Activated CD4-positive, alpha-beta memory T cell treated with anti-CD3 and anti-CD28 coated beads for 36 hours (primary cell): Measurements from ENCODE around the gene KCNK6. TPM values are rescaled to one million over a fixed set of nuclear protein-coding genes. Genes with fewer than 3 reads are reported as not detected.

ENCODE experiments used
- CTCF ChIA-PET: fragments of 350-600 bp; sonication (Branson Sonifier 250); formaldehyde crosslinking; loops from one replicate; lab custom pipeline; 2021; ENCODE audit warnings: antibody characterized with exemption, inconsistent platforms; lab: Charles Lee
- POLR2A ChIA-PET: fragments of 350-600 bp; sonication (Branson Sonifier 250); formaldehyde crosslinking; loops from one replicate; lab custom pipeline; 2021; ENCODE audit warnings: antibody characterized with exemption; lab: Charles Lee
- DNase-seq: peaks from one replicate; pipeline ENCODE4 v3.0.0-alpha.2; 2020
- H3K27ac Mint-ChIP-seq: one replicate; pipeline ENCODE4 v1.8.0; 2021; ENCODE audit warnings: mixed read lengths
- H3K27me3 Mint-ChIP-seq: one replicate; pipeline ENCODE4 v1.8.0; 2021; ENCODE audit warnings: mixed read lengths
- H3K36me3 Mint-ChIP-seq: one replicate; pipeline ENCODE4 v1.8.0; 2021; ENCODE audit warnings: mixed read lengths
- H3K4me1 Mint-ChIP-seq: one replicate; pipeline ENCODE4 v1.8.0; 2021; ENCODE audit warnings: low read depth, mixed read lengths
- H3K4me3 Mint-ChIP-seq: one replicate; pipeline ENCODE4 v1.8.0; 2021; ENCODE audit warnings: mild to moderate bottlenecking, mixed read lengths
- H3K9me3 Mint-ChIP-seq: one replicate; pipeline ENCODE4 v1.8.0; 2021; ENCODE audit warnings: mixed read lengths
- intact Hi-C: fragments of 100-400 bp; cut with micrococcal nuclease; formaldehyde crosslinking; loops from one replicate; pipeline ENCODE4 v1.15.1; 2023
- total RNA-seq, 2 experiments: library from RNA; stranded (reverse); gene quantifications; one replicate each; pipeline ENCODE4 v1.2.3, GENCODE V29; 2021

The KCNK6 gene
- total RNA-seq, 2 experiments from 2014 or later = 9.2 to 9.9 TPM

GRCh38 chr19:38371081-38371480, 51.4 kb downstream of the KCNK6 start:
- Mint-ChIP-seq H3K36me3 (peaks cover 14% of the 10 kb centered on the region), H3K4me3 (no peak overlapping the region), H3K27ac (no peak overlapping the region), H3K4me1 (peaks cover 12% of the 10 kb centered on the region), H3K9me3 (no peaks in the 10 kb centered on the region), H3K27me3 (no peaks in the 10 kb centered on the region)
- DNase-seq = no peak
- POLR2A ChIA-PET = no interaction called here
- CTCF ChIA-PET = interaction anchor here (0.6 kb wide), 1 partner anchor 24 kb away, joined by 3 read pairs; no protein-coding TSS in a partner anchor
- intact Hi-C loops = no loop called here

GRCh38 chr19:38373907-38374331, 54.3 kb downstream of the KCNK6 start:
- no peaks in the 10 kb centered on the region for H3K9me3 Mint-ChIP-seq
- ChIA-PET POLR2A (interaction anchor here (0.7 to 3.1 kb wide), 16 partner anchors 10 to 475 kb away, joined by 3 to 28 read pairs (median 4); partner anchors contain the start of genes CATSPERG, EIF3K, FAM98C and GGN), CTCF (interaction anchor here (0.7 to 5.3 kb wide), 21 partner anchors 11 to 556 kb away, joined by 3 to 40 read pairs (median 4); partner anchors contain the start of genes CATSPERG, FAM98C, GGN and MRPS12)
- no peaks in the 10 kb centered on the region for H3K27me3 Mint-ChIP-seq
- peak overlapping the region; percentile 66 for H3K27ac Mint-ChIP-seq
- no peak for DNase-seq
- peaks cover 20% of the 10 kb centered on the region for H3K4me1 Mint-ChIP-seq
- peaks cover 25% of the 10 kb centered on the region for H3K36me3 Mint-ChIP-seq
- H3K4me3 Mint-ChIP-seq = peak overlapping the region; percentile 86
- intact Hi-C loops = loop anchor here (1.0 kb wide), 5 partner anchors 14 to 467 kb away; partner anchors contain the start of genes GGN, SIPA1L3 and SPRED3

- Mint-ChIP-seq H3K36me3 (peaks cover 31% of the 10 kb centered on the region), H3K27me3 (no peaks in the 10 kb centered on the region), H3K9me3 (no peaks in the 10 kb centered on the region), H3K27ac (peak within 1 kb of the TSS; percentile 87), H3K4me3 (peak within 1 kb of the TSS; percentile 86), H3K4me1 (peaks cover 21% of the 10 kb centered on the region)
- CTCF ChIA-PET = interaction anchor here (0.7 to 5.3 kb wide), 22 partner anchors 11 to 556 kb away, joined by 3 to 40 read pairs (median 4); partner anchors contain the start of genes CATSPERG, FAM98C, GGN and MRPS12
- POLR2A ChIA-PET = interaction anchor here (0.6 to 3.1 kb wide), 17 partner anchors 9 to 475 kb away, joined by 3 to 28 read pairs (median 4); partner anchors contain the start of genes CATSPERG, EIF3K, FAM98C and GGN
- intact Hi-C loops = loop anchor here (1.0 kb wide), 5 partner anchors 14 to 467 kb away; partner anchors contain the start of genes GGN, SIPA1L3 and SPRED3
- DNase-seq = peak; percentile 99
Measured at GRCh38 chr19:38374332-38375097, 54.9 kb downstream of the KCNK6 start, which contains the start of gene PSMD8. Gene PSMD8 (plus strand): TSS chr19:38374571. CDS start chr19:38374602, 31 bp downstream.

- ChIA-PET CTCF (interaction anchor here (1.0 to 5.3 kb wide), 10 partner anchors 10 to 325 kb away, joined by 3 to 40 read pairs (median 6); partner anchors contain the start of genes CATSPERG, FAM98C and GGN), POLR2A (interaction anchor here (1.2 to 3.1 kb wide), 5 partner anchors 9 to 474 kb away, joined by 3 to 28 read pairs (median 7); partner anchors contain the start of genes CATSPERG and GGN)
- peak overlapping the region; percentile 86 for H3K4me3 Mint-ChIP-seq
- H3K27me3 Mint-ChIP-seq = no peaks in the 10 kb centered on the region
- intact Hi-C loops = no loop called here
- H3K27ac Mint-ChIP-seq = peak overlapping the region; percentile 87
- H3K36me3 Mint-ChIP-seq = peaks cover 35% of the 10 kb centered on the region
- H3K9me3 Mint-ChIP-seq = no peaks in the 10 kb centered on the region
- DNase-seq = no peak
- peaks cover 22% of the 10 kb centered on the region for H3K4me1 Mint-ChIP-seq
Measured at GRCh38 chr19:38375098-38375493, 55.5 kb downstream of the KCNK6 start.

GRCh38 chr19:38375748-38376147, 56.1 kb downstream of the KCNK6 start:
- no peak for DNase-seq
- no peaks in the 10 kb centered on the region for H3K9me3 Mint-ChIP-seq
- peaks cover 22% of the 10 kb centered on the region for H3K4me1 Mint-ChIP-seq
- ChIA-PET CTCF (interaction anchor here (0.7 to 5.3 kb wide), 6 partner anchors 12 to 554 kb away, joined by 3 to 40 read pairs (median 6); partner anchors contain the start of genes FAM98C and SARS2), POLR2A (interaction anchor here (0.6 to 3.1 kb wide), 3 partner anchors 11 to 59 kb away, joined by 3 to 28 read pairs (median 3); partner anchors contain the start of gene GGN)
- no peak overlapping the region for H3K27ac Mint-ChIP-seq
- intact Hi-C loops = no loop called here
- peaks cover 38% of the 10 kb centered on the region for H3K36me3 Mint-ChIP-seq
- peak overlapping the region; percentile 86 for H3K4me3 Mint-ChIP-seq
- no peaks in the 10 kb centered on the region for H3K27me3 Mint-ChIP-seq

- ChIA-PET POLR2A (interaction anchor here (1.3 to 3.1 kb wide), 2 partner anchors 10 to 14 kb away, joined by 3 to 28 read pairs; partner anchors contain the start of gene GGN), CTCF (interaction anchor here (1.3 to 5.3 kb wide), 4 partner anchors 19 to 554 kb away, joined by 3 to 40 read pairs (median 9); partner anchors contain the start of genes FAM98C and SARS2)
- Mint-ChIP-seq H3K27ac (peak overlapping the region; percentile 40), H3K27me3 (no peaks in the 10 kb centered on the region), H3K4me3 (peak overlapping the region; percentile 86), H3K4me1 (peaks cover 22% of the 10 kb centered on the region), H3K9me3 (no peaks in the 10 kb centered on the region), H3K36me3 (peaks cover 46% of the 10 kb centered on the region)
- DNase-seq = no peak
- intact Hi-C loops = no loop called here
Measured at GRCh38 chr19:38376576-38376975, 56.9 kb downstream of the KCNK6 start.

GRCh38 chr19:38377052-38377451, 57.4 kb downstream of the KCNK6 start:
- peaks cover 51% of the 10 kb centered on the region for H3K36me3 Mint-ChIP-seq
- no peak overlapping the region for H3K27ac Mint-ChIP-seq
- no peak for DNase-seq
- H3K4me1 Mint-ChIP-seq = peaks cover 22% of the 10 kb centered on the region
- H3K9me3 Mint-ChIP-seq = no peaks in the 10 kb centered on the region
- intact Hi-C loops = no loop called here
- H3K27me3 Mint-ChIP-seq = no peaks in the 10 kb centered on the region
- POLR2A ChIA-PET = no interaction called here
- CTCF ChIA-PET = interaction anchor here (1.8 to 5.3 kb wide), 2 partner anchors 27 to 133 kb away, joined by 7 to 40 read pairs; partner anchors contain the start of gene FAM98C
- no peak overlapping the region for H3K4me3 Mint-ChIP-seq

GRCh38 chr19:38378866-38379265, 59.2 kb downstream of the KCNK6 start:
- H3K9me3 Mint-ChIP-seq = no peaks in the 10 kb centered on the region
- H3K36me3 Mint-ChIP-seq = peaks cover 67% of the 10 kb centered on the region
- intact Hi-C loops = no loop called here
- no peak overlapping the region for H3K27ac Mint-ChIP-seq
- H3K27me3 Mint-ChIP-seq = no peaks in the 10 kb centered on the region
- peaks cover 22% of the 10 kb centered on the region for H3K4me1 Mint-ChIP-seq
- no peak for DNase-seq
- H3K4me3 Mint-ChIP-seq = no peak overlapping the region
- ChIA-PET POLR2A (no interaction called here), CTCF (no interaction called here)

- Mint-ChIP-seq H3K9me3 (no peaks in the 10 kb centered on the region), H3K27me3 (no peaks in the 10 kb centered on the region), H3K4me1 (peaks cover 14% of the 10 kb centered on the region), H3K36me3 (peaks cover 65% of the 10 kb centered on the region), H3K4me3 (no peak overlapping the region), H3K27ac (no peak overlapping the region)
- CTCF ChIA-PET = no interaction called here
- POLR2A ChIA-PET = interaction anchor here (1.2 kb wide), 1 partner anchor 9 kb away, joined by 3 read pairs; no protein-coding TSS in a partner anchor
- no peak for DNase-seq
- intact Hi-C loops = no loop called here
Measured at GRCh38 chr19:38381138-38381537, 61.5 kb downstream of the KCNK6 start.
